H9 (cell line): Measurements from ENCODE around the gene KRT40. TPM values are rescaled to one million over a fixed set of nuclear protein-coding genes. Genes with fewer than 3 reads are reported as not detected.

ENCODE experiments used
- DNase-seq: peaks from one replicate; pipeline ENCODE4 v3.0.0-alpha.2; 2017
- H2AFZ ChIP-seq: one replicate; pipeline ENCODE4 v1.6.1; 2013; ENCODE audit warnings: mild to moderate bottlenecking, low read length, control low read depth, moderate library complexity
- H2AK5ac ChIP-seq: 2 replicates; pipeline ENCODE4 v1.6.1; 2013; ENCODE audit warnings: low read length, control low read depth, mixed read lengths; ENCODE audit not compliant: insufficient read length
- H2BK120ac ChIP-seq: one replicate; pipeline ENCODE4 v1.6.1; 2013; ENCODE audit warnings: low read depth, mild to moderate bottlenecking, low read length, control low read depth, inconsistent platforms; ENCODE audit not compliant: poor library complexity, severe bottlenecking
- H2BK12ac ChIP-seq: 2 replicates; pipeline ENCODE4 v1.6.1; 2013; ENCODE audit warnings: low read length, control low read depth, mixed read lengths, low read depth; ENCODE audit not compliant: insufficient read length
- H2BK15ac ChIP-seq: 2 replicates; pipeline ENCODE4 v1.6.1; 2013; ENCODE audit warnings: low read depth, low read length, control low read depth
- H2BK20ac ChIP-seq: one replicate; pipeline ENCODE4 v1.6.1; 2013; ENCODE audit warnings: low read depth, mild to moderate bottlenecking, low read length, control low read depth, inconsistent platforms; ENCODE audit not compliant: poor library complexity, severe bottlenecking
- H2BK5ac ChIP-seq: 2 replicates; pipeline ENCODE4 v1.6.1; 2013; ENCODE audit warnings: low read length, control low read depth, mixed read lengths; ENCODE audit not compliant: insufficient read length
- H3K14ac ChIP-seq: 2 replicates; pipeline ENCODE4 v1.6.1; 2013; ENCODE audit warnings: low read length, control low read depth; ENCODE audit not compliant: insufficient read depth
- H3K18ac ChIP-seq: 2 replicates; pipeline ENCODE4 v1.6.1; 2013; ENCODE audit warnings: low read depth, mild to moderate bottlenecking, mixed read lengths, low read length, control low read depth; ENCODE audit not compliant: insufficient read length
- H3K23ac ChIP-seq: 2 replicates; pipeline ENCODE4 v1.6.1; 2013; ENCODE audit warnings: low read length, control low read depth, mixed read lengths, low read depth; ENCODE audit not compliant: insufficient read length
- H3K23me2 ChIP-seq: 2 replicates; pipeline ENCODE4 v1.6.1; 2013; ENCODE audit warnings: low read depth, mild to moderate bottlenecking, mixed read lengths, low read length, control low read depth; ENCODE audit not compliant: insufficient read length, poor library complexity, severe bottlenecking
- H3K27ac ChIP-seq: 2 replicates; pipeline ENCODE4 v1.5.1; 2013; ENCODE audit warnings: low read length, control low read depth, mixed read lengths, low read depth; ENCODE audit not compliant: insufficient read length
- H3K27me3 ChIP-seq: 2 replicates; pipeline ENCODE4 v1.6.1; 2013; ENCODE audit warnings: low read length, control low read depth, inconsistent platforms; ENCODE audit not compliant: insufficient read depth
- H3K4ac ChIP-seq: 2 replicates; pipeline ENCODE4 v1.6.1; 2013; ENCODE audit warnings: low read depth, mild to moderate bottlenecking, control low read depth, inconsistent platforms, low read length, moderate library complexity
- H3K4me1 ChIP-seq: 2 replicates; pipeline ENCODE4 v1.6.1; 2013; ENCODE audit warnings: low read length, control low read depth, inconsistent platforms; ENCODE audit not compliant: insufficient read depth
- H3K4me2 ChIP-seq: 2 replicates; pipeline ENCODE4 v1.6.1; 2013; ENCODE audit warnings: low read length, control low read depth, mixed read lengths; ENCODE audit not compliant: insufficient read length, insufficient read depth
- H3K56ac ChIP-seq: 2 replicates; pipeline ENCODE4 v1.6.1; 2013; ENCODE audit warnings: low read depth, mild to moderate bottlenecking, mixed read lengths, low read length, control low read depth; ENCODE audit not compliant: insufficient read length
- H3K79me1 ChIP-seq: 2 replicates; pipeline ENCODE4 v1.6.1; 2013; ENCODE audit warnings: low read depth, mild to moderate bottlenecking, moderate library complexity, low read length, control low read depth, inconsistent platforms; ENCODE audit not compliant: insufficient read depth, poor library complexity, severe bottlenecking
- H3K79me2 ChIP-seq: 2 replicates; pipeline ENCODE4 v1.6.1; 2013; ENCODE audit warnings: low read length, control low read depth, inconsistent platforms; ENCODE audit not compliant: insufficient read depth
- H3K9ac ChIP-seq: 2 replicates; pipeline ENCODE4 v1.6.1; 2013; ENCODE audit warnings: low read length, control low read depth, mixed read lengths; ENCODE audit not compliant: insufficient read length; ENCODE audit errors: extremely low read depth
- H3K9me3 ChIP-seq: one replicate; pipeline ENCODE4 v1.6.1; 2013; ENCODE audit warnings: low read depth, low read length, inconsistent platforms; ENCODE audit not compliant: control insufficient read depth
- H3T11ph ChIP-seq: one replicate; pipeline ENCODE4 v1.6.1; 2013; ENCODE audit warnings: mild to moderate bottlenecking, low read length, control low read depth, inconsistent platforms
- H4K20me1 ChIP-seq: one replicate; pipeline ENCODE4 v1.6.1; 2013; ENCODE audit not compliant: control insufficient read depth, insufficient read length, insufficient read depth
- H4K5ac ChIP-seq: 2 replicates; pipeline ENCODE4 v1.6.1; 2013; ENCODE audit warnings: low read depth, mild to moderate bottlenecking, mixed read lengths, low read length, control low read depth; ENCODE audit not compliant: insufficient read length
- H4K8ac ChIP-seq: replicated peaks from 2 replicates; pipeline ENCODE4 v1.6.1; 2013; ENCODE audit warnings: low read length, control low read depth, mixed read lengths, low read depth; ENCODE audit not compliant: insufficient read length
- H4K91ac ChIP-seq: 2 replicates; pipeline ENCODE4 v1.6.1; 2013; ENCODE audit warnings: low read depth, mild to moderate bottlenecking, moderate library complexity, mixed read lengths, low read length, control low read depth; ENCODE audit not compliant: insufficient read length
- H3K27ac Mint-ChIP-seq, 3 experiments: 2 replicates in 2 of 3; 3 replicates in 1 of 3; pipeline ENCODE4 v1.8.0; 2020 to 2021; ENCODE audit warnings: mixed read lengths in 3 of 3, mild to moderate bottlenecking in 1 of 3, moderate library complexity in 1 of 3
- H3K27me3 Mint-ChIP-seq: 2 replicates; pipeline ENCODE4 v1.8.0; 2021; ENCODE audit warnings: low read depth, mild to moderate bottlenecking, moderate library complexity, mixed read lengths
- H3K36me3 Mint-ChIP-seq, 3 experiments: 2 replicates in 2 of 3; 3 replicates in 1 of 3; pipeline ENCODE4 v1.8.0; 2020 to 2021; ENCODE audit warnings: low read depth in 3 of 3, mixed read lengths in 3 of 3; ENCODE audit not compliant: insufficient read depth in 1 of 3
- H3K4me1 Mint-ChIP-seq, 2 experiments: 2 replicates each; pipeline ENCODE4 v1.8.0; 2020; ENCODE audit warnings: mixed read lengths in 2 of 2
- H3K4me3 Mint-ChIP-seq, 2 experiments: 2 replicates in 1 of 2; 3 replicates in 1 of 2; pipeline ENCODE4 v1.8.0; 2020 to 2021; ENCODE audit warnings: mild to moderate bottlenecking in 2 of 2, mixed read lengths in 2 of 2, moderate library complexity in 1 of 2
- H3K9me3 Mint-ChIP-seq, 2 experiments: 2 replicates in 1 of 2; 3 replicates in 1 of 2; pipeline ENCODE4 v1.8.0; 2020; ENCODE audit warnings: mild to moderate bottlenecking in 2 of 2, mixed read lengths in 2 of 2, moderate library complexity in 1 of 2
- CTCF ChIP-seq: fragments of 200-600 bp; sonication (generic); conservative IDR thresholded peaks from 3 replicates; pipeline ENCODE4 v1.8.0; 2021; ENCODE audit warnings: antibody characterized with exemption, mild to moderate bottlenecking
- WGBS: extraction: QIAGEN DNeasy Blood & Tissue Kit; methylation state at CpG from one replicate; pipeline ENCODE4 v1.1.7; 2013; ENCODE audit warnings: missing lambda C conversion rate, low lambda C conversion rate, mixed read lengths; ENCODE audit not compliant: insufficient read length; ENCODE audit errors: extremely low coverage; 5-methylcytosine and 5-hydroxymethylcytosine counted together
- total RNA-seq: library from RNA; stranded (reverse); gene quantifications from 2 replicates; pipeline ENCODE4 v1.2.1, GENCODE V29; 2021

Gene KRT40
- total RNA-seq, 1 experiment from 2014 or later, result not detected

- Histone ChIP-seq H3K9ac (no peak overlapping the region), H4K5ac (no peak overlapping the region), H3K23me2 (peaks cover 3% of the 10 kb centered on the region), H2BK5ac (no peak overlapping the region), H3K18ac (no peak overlapping the region), H3K14ac (no peak overlapping the region), H3T11ph (no peak overlapping the region), H3K9me3 (no peaks in the 10 kb centered on the region), H3K27ac (no peak overlapping the region), H3K23ac (no peak overlapping the region), H2BK120ac (no peak overlapping the region), H2BK15ac (no peak overlapping the region), H4K20me1 (no peaks in the 10 kb centered on the region), H2AFZ (no peak overlapping the region), H2AK5ac (no peak overlapping the region), H2BK12ac (no peak overlapping the region), H3K4ac (no peak overlapping the region), H3K79me1 (no peaks in the 10 kb centered on the region), H4K8ac (no peak overlapping the region), H3K79me2 (no peaks in the 10 kb centered on the region), H4K91ac (no peak overlapping the region), H3K56ac (no peak overlapping the region), H3K4me2 (no peak overlapping the region), H3K4me1 (no peaks in the 10 kb centered on the region), H2BK20ac (no peak overlapping the region), H3K27me3 (no peaks in the 10 kb centered on the region)
- H3K27ac Mint-ChIP-seq, result no peak overlapping the region
- H3K27me3 Mint-ChIP-seq, result peaks cover 2% of the 10 kb centered on the region
- H3K4me3 Mint-ChIP-seq, result no peak overlapping the region
- no CpG with 5 or more reads among the region's 6 CpGs for WGBS
- peaks cover 0 to 4% of the 10 kb centered on the region in 2 experiments; a peak in 3 of 5 replicates for H3K9me3 Mint-ChIP-seq
- H3K36me3 Mint-ChIP-seq, result no peaks in the 10 kb centered on the region
- peaks cover 12 to 16% of the 10 kb centered on the region in 2 experiments for H3K4me1 Mint-ChIP-seq
- no peak for DNase-seq
- TF ChIP-seq CTCF, result no peak
Measured at GRCh38 chr17:40940266-40940665, 43.9 kb downstream of the KRT40 start.
